SK-N-DZ (cell line): ENCODE measurements around the gene SNED1.

Source experiments
- DNase-seq: peaks from one replicate; pipeline ENCODE4 v3.0.0-alpha.2; 2015; ENCODE audit warnings: low spot score

Gene SNED1

DNA sequence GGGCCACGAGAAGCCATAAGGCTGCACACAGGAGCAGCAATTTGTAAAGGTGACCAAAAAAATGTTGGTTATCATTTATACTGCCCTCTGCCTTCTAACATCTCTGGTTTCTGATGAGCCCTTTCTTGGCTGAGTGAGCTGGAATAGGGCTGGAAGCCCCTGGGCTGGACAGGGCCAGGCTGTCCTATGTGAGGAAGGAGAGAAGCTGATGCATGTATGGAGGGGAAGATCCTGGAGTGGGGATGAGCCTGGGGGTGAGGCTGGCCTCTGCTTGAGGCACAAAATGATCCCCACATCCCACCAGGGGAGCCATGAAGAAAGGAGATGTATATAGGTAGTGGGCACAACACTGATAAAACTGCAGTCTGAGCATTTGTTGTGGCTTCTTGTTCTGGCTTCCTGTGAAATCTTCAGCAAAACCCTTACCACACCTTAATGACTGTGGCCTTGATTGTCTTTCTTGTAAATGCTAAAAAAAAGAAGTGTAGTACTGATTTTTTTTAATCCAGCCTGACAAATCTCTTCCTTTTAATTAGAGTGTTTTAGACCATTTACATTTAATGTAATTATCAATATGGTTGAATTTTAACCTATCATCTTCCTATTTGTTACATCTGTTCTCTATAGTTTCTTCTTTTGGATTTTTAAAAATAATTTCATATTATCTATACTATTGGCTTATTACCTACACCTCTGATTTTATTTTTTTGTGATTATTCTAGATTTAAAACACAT, 5.6 kb downstream of the SNED1 start:
- no peak for DNase-seq

DNA sequence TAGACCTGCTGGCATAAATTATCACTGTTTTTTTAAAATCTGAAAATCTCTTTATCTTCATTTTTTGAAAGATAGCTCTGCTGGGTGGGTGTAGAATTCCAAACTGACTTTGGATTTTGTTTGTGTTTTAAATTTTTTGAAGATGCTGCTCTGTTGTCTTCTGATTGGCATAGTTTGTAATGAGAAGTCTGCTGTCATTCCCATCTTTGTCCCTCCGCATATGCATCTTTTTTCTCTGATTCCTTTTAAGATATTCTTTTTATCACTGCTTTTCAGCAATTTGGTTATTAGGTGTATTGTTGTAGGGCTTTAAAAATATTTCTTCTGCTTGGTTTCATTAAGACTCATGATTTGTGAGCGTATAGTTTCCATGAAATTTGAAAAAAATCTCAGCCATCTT, 7.2 kb downstream of the SNED1 start:
- no peak for DNase-seq

DNA sequence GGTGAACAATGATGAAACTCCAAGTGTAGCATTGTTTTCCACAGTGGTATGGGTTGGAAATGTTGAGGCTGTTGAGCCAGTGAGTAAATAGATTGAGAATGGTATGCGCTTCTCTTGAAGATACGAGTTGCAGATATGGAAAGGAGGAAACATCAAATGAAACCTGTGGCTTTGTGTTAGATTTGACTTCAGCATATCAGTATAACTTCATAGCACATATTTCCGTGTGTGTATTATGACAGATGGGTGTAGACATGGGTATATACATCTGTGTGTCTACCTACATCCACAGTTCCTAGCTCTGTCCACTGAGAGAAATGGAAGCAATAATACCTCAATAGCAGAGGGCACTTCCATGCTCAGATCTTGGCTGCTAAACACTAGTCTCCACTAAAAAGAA, 8.0 kb downstream of the SNED1 start:
- no peak for DNase-seq

GRCh38 chr2:241007111-241007510, 8.7 kb downstream of the SNED1 start:
- no peak for DNase-seq

- DNase-seq = no peak
Observed at GRCh38 chr2:241007880-241008710, 9.7 kb downstream of the SNED1 start.

DNA sequence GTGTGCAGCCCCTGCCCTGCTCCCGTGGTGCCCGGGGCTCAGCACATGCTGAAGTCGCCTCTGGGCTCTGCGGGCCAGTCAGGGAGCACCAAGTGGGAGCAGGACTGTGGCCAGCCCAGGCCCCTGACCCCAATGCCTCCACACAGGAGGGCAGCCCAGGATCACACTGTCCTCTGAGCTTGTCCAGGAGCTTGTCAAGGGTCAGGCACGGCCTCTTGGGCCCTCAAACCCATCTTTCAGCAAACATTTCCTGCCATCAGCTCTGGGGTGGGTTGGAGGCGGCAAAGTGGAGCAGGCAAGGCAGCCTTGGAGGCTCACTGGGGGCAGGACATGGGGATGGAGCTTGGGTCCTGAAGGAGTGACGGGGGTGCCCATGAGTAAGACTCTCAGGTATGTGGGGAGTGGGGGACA, 10.3 kb downstream of the SNED1 start:
- DNase-seq = no peak

DNA sequence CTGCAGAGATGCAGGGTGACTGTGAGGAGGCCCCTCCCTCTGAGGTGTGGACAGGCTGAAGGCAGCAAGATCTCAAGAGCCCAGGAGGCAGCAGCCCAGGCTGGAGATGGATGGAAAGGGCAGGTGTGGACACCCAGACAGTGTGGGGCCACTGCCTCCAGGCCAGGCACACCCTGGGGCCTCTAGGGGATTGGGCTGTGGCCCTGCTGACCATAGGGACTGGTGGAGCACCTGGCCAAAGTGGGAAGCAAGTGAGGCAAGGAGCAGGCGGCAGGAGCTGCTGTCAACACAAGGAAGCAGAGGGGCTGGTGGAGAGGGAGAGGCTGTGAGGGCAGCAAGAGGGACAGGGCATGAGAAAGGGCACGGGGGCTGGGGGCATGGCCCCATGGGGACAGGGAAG, 10.8 kb downstream of the SNED1 start:
- DNase-seq = no peak

GRCh38 chr2:241009601-241010530, 11.4 kb downstream of the SNED1 start:
- no peak for DNase-seq

DNA sequence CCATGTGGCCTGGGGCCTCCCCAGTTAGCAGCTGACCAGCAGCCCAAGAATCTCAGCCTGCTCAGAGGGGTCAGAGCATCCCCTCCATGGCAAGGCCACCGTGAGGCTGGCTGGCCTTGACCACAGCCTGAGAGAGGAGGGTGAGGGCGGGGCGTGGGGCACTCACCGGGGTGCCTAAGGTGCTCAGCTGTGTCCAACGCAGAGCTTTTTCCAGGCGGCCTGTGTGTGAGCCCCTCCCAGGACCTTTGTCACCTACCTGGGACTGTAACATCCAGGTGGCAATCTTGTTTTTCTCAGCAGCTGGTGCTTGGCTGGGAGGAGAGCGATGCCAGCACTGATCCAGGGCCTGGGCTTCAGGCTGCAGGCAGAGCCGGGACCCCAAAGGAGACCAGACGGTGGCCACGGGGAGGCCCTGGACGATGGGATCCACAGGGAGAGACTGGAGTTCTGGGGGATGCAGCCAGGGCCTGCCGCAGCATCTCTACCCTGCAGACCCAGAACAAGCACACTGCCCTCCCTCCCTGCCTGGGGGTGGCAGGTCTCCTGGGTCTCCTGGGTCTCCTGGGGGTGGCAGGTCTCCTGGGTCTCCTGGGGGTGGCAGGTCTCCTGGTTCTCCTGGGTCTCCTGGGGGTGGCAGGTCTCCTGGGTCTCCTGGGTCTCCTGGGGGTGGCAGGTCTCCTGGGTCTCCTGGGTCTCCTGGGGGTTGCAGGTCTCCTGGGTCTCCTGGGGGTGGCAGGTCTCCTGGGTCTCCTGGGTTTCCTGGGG, 12.3 kb downstream of the SNED1 start:
- DNase-seq = no peak

DNA sequence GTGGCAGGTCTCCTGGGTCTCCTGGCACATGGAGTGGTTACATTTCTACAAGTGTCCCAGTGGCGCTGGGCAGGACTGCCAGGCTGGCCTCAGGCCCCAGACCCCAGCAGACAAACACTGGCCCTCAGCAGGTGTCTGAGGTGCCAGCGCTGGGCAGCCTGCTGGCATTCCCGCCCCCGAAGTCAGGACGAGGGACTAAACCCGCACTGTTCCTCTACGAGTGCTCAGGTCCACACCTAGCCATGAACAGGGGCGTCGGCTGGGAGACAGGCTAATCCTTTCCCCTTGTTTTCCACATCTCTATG, 12.8 kb downstream of the SNED1 start:
- DNase-seq = no peak

- no peak for DNase-seq
Observed at GRCh38 chr2:241011751-241012510, 13.5 kb downstream of the SNED1 start.

- no peak for DNase-seq
Observed at GRCh38 chr2:241014224-241014623, 15.8 kb downstream of the SNED1 start.

- DNase-seq = no peak
Observed at GRCh38 chr2:241014764-241015163, 16.3 kb downstream of the SNED1 start.

GRCh38 chr2:241015439-241015838, 17.0 kb downstream of the SNED1 start:
- no peak for DNase-seq

GRCh38 chr2:241017228-241017940, 19.0 kb downstream of the SNED1 start:
- DNase-seq = no peak

DNA sequence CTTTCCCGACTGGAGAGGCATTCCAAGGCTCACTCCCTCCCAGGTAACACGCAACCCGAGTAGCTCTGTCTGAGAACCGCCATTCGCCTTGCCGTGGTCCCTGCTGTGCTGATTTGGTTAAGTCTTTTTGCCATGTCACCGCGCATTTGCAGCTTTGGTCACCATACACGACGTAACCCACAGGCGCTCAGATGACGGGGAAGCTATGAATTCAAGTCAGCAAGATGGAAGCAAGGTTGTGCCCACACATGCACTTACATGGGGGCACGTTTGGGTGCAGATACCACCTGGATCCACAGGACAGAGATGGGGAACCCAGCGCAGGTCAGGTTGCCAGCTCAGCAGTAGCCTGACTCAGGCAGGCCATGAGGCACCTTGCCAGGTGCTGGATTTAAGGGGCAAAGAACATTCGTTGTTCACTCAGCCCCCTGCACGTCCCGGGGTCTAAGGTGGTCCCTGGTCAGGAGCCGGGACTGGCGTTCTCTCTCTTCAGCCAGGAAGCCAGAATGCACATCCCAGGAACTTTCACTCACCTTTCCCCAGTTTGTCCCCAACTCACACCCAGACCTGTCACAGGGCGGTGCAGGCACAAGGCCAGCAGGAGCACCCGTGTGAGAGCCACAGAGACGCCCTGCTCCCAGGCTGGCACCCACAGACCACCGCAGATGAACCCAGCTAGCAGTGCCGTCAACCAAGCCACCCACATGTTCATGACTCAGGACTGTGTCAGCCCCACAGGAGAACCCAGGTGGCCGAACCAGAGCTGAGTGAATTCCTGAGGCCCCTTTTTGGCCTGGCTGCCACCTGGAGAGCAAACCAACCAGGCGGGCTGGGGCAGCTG, 19.9 kb downstream of the SNED1 start:
- no peak for DNase-seq

DNA sequence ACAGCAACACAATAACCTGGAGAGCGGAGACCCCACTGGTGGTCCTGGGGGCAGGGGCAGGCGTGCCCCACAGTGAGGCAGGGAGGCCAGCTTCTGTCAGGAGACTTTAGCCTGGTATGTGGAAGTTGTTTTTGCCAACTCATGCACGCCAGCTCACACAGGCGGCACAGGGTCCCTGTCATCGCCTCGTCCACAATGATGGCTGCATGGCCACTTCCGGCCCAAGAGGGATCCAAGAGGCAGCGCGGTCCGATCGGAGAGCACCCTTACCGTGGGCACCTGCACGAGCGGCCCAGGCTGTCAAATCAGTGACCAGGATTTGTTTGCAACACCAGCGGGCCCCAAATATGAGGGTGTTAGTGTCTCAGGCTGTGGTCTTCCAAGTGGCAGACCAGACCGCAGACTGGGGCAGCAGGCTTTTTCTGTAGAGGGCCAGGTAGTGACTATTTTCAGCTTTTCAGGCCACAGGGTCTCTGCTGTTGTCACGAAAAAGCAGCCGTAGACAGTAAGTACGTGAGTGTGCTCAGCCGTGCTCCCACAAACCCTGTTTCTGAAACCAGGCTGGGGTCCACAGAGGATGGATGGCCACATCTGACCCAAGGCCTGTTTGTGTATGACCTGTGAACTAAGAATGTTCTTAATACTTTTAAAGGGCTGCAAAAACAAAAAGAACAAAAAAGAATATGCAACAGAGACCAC, 21.2 kb downstream of the SNED1 start:
- DNase-seq = no peak

DNA sequence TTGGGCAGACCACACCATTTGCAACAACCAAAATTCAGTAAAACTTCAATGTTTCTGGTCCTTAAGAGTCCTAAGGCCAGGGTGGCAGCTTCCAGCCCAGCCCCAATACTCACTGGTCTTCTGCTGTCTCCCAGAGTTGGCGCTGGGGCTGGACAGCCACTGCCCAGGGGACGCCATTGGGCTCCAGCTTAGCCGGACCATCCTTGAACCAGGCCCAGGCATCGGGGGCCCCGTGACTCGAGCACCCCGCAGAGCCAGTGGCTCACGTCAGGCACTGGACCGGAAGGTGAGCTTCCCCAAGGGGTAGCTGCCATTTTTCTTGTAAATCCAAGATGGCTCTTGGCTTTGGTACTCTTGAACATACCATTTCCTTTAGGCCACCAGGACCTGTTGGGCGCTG, 21.8 kb downstream of the SNED1 start:
- DNase-seq = no peak
